ENCODE data around the gene CHMP1A.

DNA sequence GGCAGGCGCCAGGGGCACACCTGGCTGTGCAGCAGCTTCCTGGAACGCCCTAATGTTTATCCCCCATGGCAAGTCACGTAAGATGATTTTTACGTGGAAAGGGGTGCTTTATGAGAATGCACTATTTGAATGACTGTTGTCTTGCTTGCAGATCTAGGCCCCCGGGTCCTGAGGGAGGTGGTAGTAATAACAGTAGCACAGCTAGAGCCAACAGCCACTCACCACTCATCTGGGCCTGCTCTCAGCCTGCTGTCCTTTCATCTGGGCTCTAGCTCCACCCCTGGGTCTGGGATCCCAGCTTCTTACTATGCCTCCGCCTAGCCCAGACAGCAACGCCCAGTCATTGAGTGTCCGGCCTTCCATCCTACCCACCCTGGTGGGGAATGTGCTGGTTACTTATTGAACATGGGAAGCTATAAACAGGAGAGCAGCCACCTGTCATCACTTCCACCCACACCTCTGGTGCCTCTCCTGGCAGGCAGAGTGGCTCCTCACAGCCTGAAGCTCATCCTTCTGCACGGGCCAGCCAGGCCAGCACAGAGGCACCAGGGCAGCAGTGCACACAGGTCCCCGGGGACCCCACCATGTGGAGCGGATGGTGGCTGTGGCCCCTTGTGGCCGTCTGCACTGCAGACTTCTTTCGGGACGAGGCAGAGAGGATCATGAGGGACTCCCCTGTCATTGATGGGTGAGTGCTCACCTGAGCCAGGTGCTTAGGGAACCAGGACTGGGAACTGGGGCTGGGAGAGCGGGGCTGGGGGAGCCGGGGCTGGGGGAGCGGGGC lies 27.5 kb downstream of the CHMP1A start:
- TF ChIP-seq POLR2AphosphoS5 (IDR thresholded peaks at IDR 0.05; ENCODE audit: borderline replicate concordance, low read depth, low read length) (no peak), EZH2 (IDR thresholded peaks at IDR 0.05) (no peak)

All from SK-N-MC (cell line).